A549 (cell line): ENCODE measurements around the gene TMTC2. TPM values are rescaled to one million over a fixed set of nuclear protein-coding genes. Genes with fewer than 3 reads are reported as not detected.

Experiments
- ATAC-seq, 2 experiments: fragments of 200-7000 bp in 1 of 2; fragments of >200 bp in 1 of 2; cut with Nextera tagmentation in 1 of 2; cut with Tn5 transposase in 1 of 2; 3 replicates each; pipeline versions ENCODE4 v1.8.0 to v1.9.1; 2018 to 2020; ENCODE audit warnings: mild to moderate bottlenecking in 1 of 2, moderate library complexity in 1 of 2
- CTCF ChIA-PET: fragments of 300-600 bp; sonication (Branson Sonifier 250); formaldehyde crosslinking; extraction: SDS; loops from one replicate; lab custom pipeline; 2021; ENCODE audit warnings: antibody characterized with exemption, inconsistent platforms; lab: Yijun Ruan, JAX
- POLR2A ChIA-PET: fragments of 350-600 bp; formaldehyde crosslinking; extraction: SDS; loops from one replicate; lab custom pipeline; 2021; ENCODE audit warnings: antibody characterized with exemption, inconsistent platforms; lab: Yijun Ruan, JAX
- DNase-seq, 2 experiments: peaks; one replicate each; pipeline versions ENCODE4 v3.0.0 to v3.0.0-alpha.2; 2011 to 2016; ENCODE audit warnings: low read depth in 1 of 2, low spot score in 1 of 2
- FAIRE-seq: peaks from 2 replicates; lab custom pipeline; 2011; peaks lifted over from hg19 to GRCh38; lab: Jason Lieb, UNC
- H3K27ac ChIP-seq, 2 experiments: fragments of >200 bp; sonication (Bioruptor Twin); formaldehyde crosslinking; 3 replicates each; pipeline ENCODE4 v1.5.1; 2016 to 2017
- H3K4me1 ChIP-seq: fragments of >200 bp; sonication (Bioruptor Twin); formaldehyde crosslinking; 3 replicates; pipeline ENCODE4 v1.6.1; 2016
- H3K4me2 ChIP-seq: fragments of >200 bp; sonication (Bioruptor Twin); formaldehyde crosslinking; 3 replicates; pipeline ENCODE4 v1.6.1; 2016
- H3K4me3 ChIP-seq: fragments of >200 bp; sonication (Bioruptor Twin); formaldehyde crosslinking; 3 replicates; pipeline ENCODE4 v1.5.1; 2016
- H3K9me3 ChIP-seq: fragments of >200 bp; sonication (Bioruptor Twin); formaldehyde crosslinking; 3 replicates; pipeline ENCODE4 v1.6.1; 2016
- BCL3 ChIP-seq: fragments of >200 bp; sonication (Bioruptor Twin); formaldehyde crosslinking; IDR thresholded peaks from 3 replicates; pipeline ENCODE4 v1.6.1; 2016
- CBX2 ChIP-seq: fragments of 200-600 bp; sonication (generic); IDR thresholded peaks from 2 replicates; pipeline ENCODE4 v1.6.1; 2016; ENCODE audit warnings: low read depth, mild to moderate bottlenecking, borderline replicate concordance
- CEBPB ChIP-seq, 2 experiments: fragments of >200 bp in 1 of 2; sonication (Bioruptor Twin) in 1 of 2; formaldehyde crosslinking in 1 of 2; IDR thresholded peaks; 2 replicates each; pipeline ENCODE4 v1.6.1; 2012 to 2016
- CHD2 ChIP-seq: fragments of 150-350 bp; IDR thresholded peaks from 2 replicates; pipeline ENCODE4 v1.6.1; 2014; ENCODE audit warnings: low read length; ENCODE audit not compliant: partially characterized antibody
- CTCF ChIP-seq: fragments of >200 bp; sonication (Bioruptor Twin); formaldehyde crosslinking; IDR thresholded peaks from 3 replicates; pipeline ENCODE4 v1.5.1; 2016
- EHF ChIP-seq: fragments of 250-450 bp; sonication (Bioruptor Pico); IDR thresholded peaks from 2 replicates; pipeline ENCODE4 v1.5.0; 2020; ENCODE audit warnings: mild to moderate bottlenecking
- EHMT2 ChIP-seq: fragments of 200-600 bp; sonication (generic); IDR thresholded peaks from 2 replicates; pipeline ENCODE4 v1.6.1; 2016; ENCODE audit warnings: antibody characterized with exemption, low read depth, mild to moderate bottlenecking, moderate library complexity
- ELK1 ChIP-seq: fragments of 150-350 bp; IDR thresholded peaks from 2 replicates; pipeline ENCODE4 v1.6.1; 2014; ENCODE audit warnings: low read depth, mild to moderate bottlenecking, low read length
- ESRRA ChIP-seq: fragments of 150-350 bp; IDR thresholded peaks from 2 replicates; pipeline ENCODE4 v1.6.1; 2014; ENCODE audit warnings: mild to moderate bottlenecking, low read length, borderline replicate concordance
- FOSB ChIP-seq: fragments of 250-450 bp; sonication (Bioruptor Pico); IDR thresholded peaks from 2 replicates; pipeline ENCODE4 v1.5.0; 2020; ENCODE audit warnings: mild to moderate bottlenecking, moderate library complexity
- HMGXB4 ChIP-seq: fragments of 250-450 bp; sonication (Bioruptor Pico); IDR thresholded peaks from 2 replicates; pipeline ENCODE4 v1.5.0; 2021; ENCODE audit warnings: mild to moderate bottlenecking, moderate library complexity, borderline replicate concordance
- HOXB13 ChIP-seq: fragments of 250-450 bp; sonication (Bioruptor Pico); IDR thresholded peaks from 2 replicates; pipeline ENCODE4 v1.5.0; 2020; ENCODE audit warnings: low read depth, mild to moderate bottlenecking, moderate library complexity
- MYC ChIP-seq: IDR thresholded peaks from 2 replicates; pipeline ENCODE4 v1.6.1; 2012; ENCODE audit warnings: mild to moderate bottlenecking, inconsistent platforms, low read length, improper control_type of control experiment, borderline replicate concordance
- NPAS2 ChIP-seq: fragments of 250-450 bp; sonication (Bioruptor Pico); IDR thresholded peaks from 2 replicates; pipeline ENCODE4 v1.8.0; 2022; ENCODE audit warnings: mild to moderate bottlenecking, moderate library complexity, borderline replicate concordance
- NR3C1 ChIP-seq: fragments of >200 bp; sonication (Bioruptor Twin); formaldehyde crosslinking; IDR thresholded peaks from 3 replicates; pipeline ENCODE4 v1.6.1; 2017
- POLR2A ChIP-seq: IDR thresholded peaks from 2 replicates; pipeline ENCODE4 v1.6.1; 2012; ENCODE audit warnings: mild to moderate bottlenecking, low read length
- POLR2AphosphoS2 ChIP-seq: conservative IDR thresholded peaks from 2 replicates; pipeline ENCODE4 v1.6.1; 2012; ENCODE audit warnings: low read length, improper control_type of control experiment, inconsistent platforms
- RARB ChIP-seq: fragments of 250-450 bp; sonication (Bioruptor Pico); IDR thresholded peaks from 2 replicates; pipeline ENCODE4 v1.8.0; 2021; ENCODE audit warnings: mild to moderate bottlenecking, moderate library complexity
- RCOR1 ChIP-seq: fragments of 150-350 bp; IDR thresholded peaks from 2 replicates; pipeline ENCODE4 v1.6.1; 2014; ENCODE audit warnings: antibody characterized with exemption, low read length, low read depth
- REST ChIP-seq: fragments of 200-600 bp; sonication (generic); IDR thresholded peaks from 2 replicates; pipeline ENCODE4 v1.6.1; 2016; ENCODE audit warnings: antibody characterized with exemption, mild to moderate bottlenecking, moderate library complexity
- RFX5 ChIP-seq: fragments of 450-650 bp; IDR thresholded peaks from 2 replicates; pipeline ENCODE4 v1.7.1; 2014; ENCODE audit warnings: antibody characterized with exemption, mild to moderate bottlenecking, moderate library complexity
- SREBF2 ChIP-seq: fragments of 450-650 bp; IDR thresholded peaks from 2 replicates; pipeline ENCODE4 v1.6.1; 2014; ENCODE audit warnings: mild to moderate bottlenecking, moderate library complexity
- TFCP2L1 ChIP-seq: fragments of 250-450 bp; sonication (Bioruptor Pico); IDR thresholded peaks from 2 replicates; pipeline ENCODE4 v1.5.0; 2021; ENCODE audit warnings: mild to moderate bottlenecking
- TP53 ChIP-seq: fragments of 250-450 bp; sonication (Bioruptor Pico); IDR thresholded peaks from 2 replicates; pipeline ENCODE4 v1.5.0; 2021; ENCODE audit warnings: mild to moderate bottlenecking, moderate library complexity
- WGBS: methylation state at CpG from one replicate; pipeline ENCODE4 v1.1.6; 2017; ENCODE audit errors: missing lambda C conversion rate; 5-methylcytosine and 5-hydroxymethylcytosine counted together
- polyA plus RNA-seq, 4 experiments: library from polyadenylated mRNA; depleted of rRNA in 3 of 4; stranded (reverse); fragments of >200 nt; fragmentation: RNase III in 1 of 4; extraction: RNeasy Plus Mini Kit Qiagen cat#74134 plus additional on column Dnase treatment in 1 of 4; gene quantifications; 2 replicates in 3 of 4; 3 replicates in 1 of 4; pipeline ENCODE4 v1.2.3, GENCODE V29; 2011 to 2017

Gene TMTC2
- polyA plus RNA-seq, 2 of the 4 experiments (the other 2 are of a cell fraction): 1.8 to 5.3 TPM

DNA sequence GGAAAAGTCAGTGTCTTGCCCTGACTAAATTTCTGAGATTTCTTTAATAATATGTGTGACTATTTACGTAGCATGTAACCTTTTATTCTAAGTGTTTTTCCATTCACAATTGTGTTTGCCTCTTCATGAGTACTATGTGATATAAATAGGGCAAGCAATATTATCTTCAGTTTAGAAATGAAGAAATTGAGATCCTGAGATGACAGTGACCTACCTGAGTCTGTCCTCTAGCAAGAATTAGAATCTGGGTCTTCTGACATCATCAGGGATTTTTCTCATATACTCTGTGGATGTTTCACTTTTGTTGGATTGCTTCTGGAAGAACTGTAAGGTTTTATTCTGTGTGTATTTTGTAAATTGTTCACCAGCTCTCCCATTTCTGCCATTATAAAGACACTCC, 35.0 kb downstream of the TMTC2 start:
- FAIRE-seq: no peak
- ChIA-PET POLR2A (no interaction called here), CTCF (no interaction called here)

DNA sequence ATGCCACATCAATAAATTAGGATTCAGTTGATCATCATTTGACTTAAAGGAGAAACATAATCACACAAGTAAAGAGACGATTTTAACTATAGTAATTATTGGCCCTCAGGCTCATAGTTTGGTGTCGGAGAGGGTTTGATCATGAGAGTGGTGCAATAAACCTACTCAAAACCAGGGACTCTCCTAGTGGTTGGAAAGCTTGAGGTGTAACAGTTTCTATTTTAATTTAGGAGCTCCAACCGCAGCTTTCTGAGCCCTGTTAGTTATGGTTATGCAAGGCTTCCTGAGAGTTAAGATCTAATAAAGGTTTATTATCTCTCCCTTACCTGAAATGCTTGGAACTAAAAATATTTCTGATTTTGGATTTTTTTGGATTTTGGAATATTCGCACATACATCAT, 36.4 kb downstream of the TMTC2 start:
- Histone ChIP-seq H3K4me3 (no peak overlapping the region), H3K27ac (no peak overlapping the region), H3K4me1 (no peaks in the 10 kb centered on the region), H3K9me3 (no peaks in the 10 kb centered on the region), H3K4me2 (no peak overlapping the region)
- no peak for DNase-seq
- FAIRE-seq: no peak
- 86% methylated on average over 4 of the region's 4 CpGs for WGBS
- no peak for ATAC-seq
- CTCF ChIA-PET: no interaction called here
- POLR2A ChIA-PET: no interaction called here
- TF ChIP-seq MYC (no peak), RCOR1 (no peak), POLR2AphosphoS2 (no peak), EHMT2 (no peak), BCL3 (no peak), HMGXB4 (CRISPR knock-in tag) (no peak), POLR2A (no peak), NPAS2 (no peak), ESRRA (no peak), HOXB13 (no peak), TP53 (CRISPR knock-in tag) (no peak), SREBF2 (no peak), CEBPB (IDR thresholded peaks at IDR 0.05) (no peak)

More for the DNA sequence above, 35.0 kb downstream of the TMTC2 start:
- WGBS: 89% methylated on average over 1 of the region's 1 CpG
- DNase-seq (no peak), ATAC-seq (no peak)
- Histone ChIP-seq H3K27ac (no peak overlapping the region), H3K4me2 (no peak overlapping the region), H3K4me3 (no peak overlapping the region), H3K9me3 (no peaks in the 10 kb centered on the region), H3K4me1 (no peaks in the 10 kb centered on the region)
- no peak for TF ChIP-seq EHMT2
- TF ChIP-seq CTCF: no peak
- no peak for TF ChIP-seq POLR2AphosphoS2
- TF ChIP-seq TFCP2L1 (CRISPR knock-in tag): no peak
- no peak for TF ChIP-seq CHD2
- no peak for TF ChIP-seq EHF (CRISPR knock-in tag)
- no peak for TF ChIP-seq ELK1
- no peak for TF ChIP-seq REST
- no peak for TF ChIP-seq CBX2
- TF ChIP-seq NR3C1: no peak
- TF ChIP-seq RFX5: no peak
- TF ChIP-seq FOSB (CRISPR knock-in tag): no peak
- TF ChIP-seq RARB: no peak
